HEK293T (cell line): Measurements from ENCODE around the gene ELOA.

Experiments
- ARNT ChIP-seq: fragments of 450-650 bp; IDR thresholded peaks from 2 replicates; pipeline ENCODE4 v1.6.1; 2017; ENCODE audit warnings: mild to moderate bottlenecking
- BHLHE40 ChIP-seq: fragments of 450-650 bp; IDR thresholded peaks from 2 replicates; pipeline ENCODE4 v1.6.1; 2016; ENCODE audit warnings: mild to moderate bottlenecking, moderate library complexity, borderline replicate concordance
- ELF4 ChIP-seq: fragments of 450-650 bp; IDR thresholded peaks from 2 replicates; pipeline ENCODE4 v1.6.1; 2017; ENCODE audit warnings: antibody characterized with exemption
- FOXA1 ChIP-seq: fragments of 450-650 bp; IDR thresholded peaks from 2 replicates; pipeline ENCODE4 v1.6.1; 2016; ENCODE audit warnings: mild to moderate bottlenecking
- FOXK2 ChIP-seq: fragments of 450-650 bp; IDR thresholded peaks from 2 replicates; pipeline ENCODE4 v1.6.1; 2016; ENCODE audit warnings: mild to moderate bottlenecking
- FOXM1 ChIP-seq: fragments of 450-650 bp; IDR thresholded peaks from 2 replicates; pipeline ENCODE4 v1.6.1; 2017; ENCODE audit warnings: mild to moderate bottlenecking, borderline replicate concordance
- HDGF ChIP-seq: fragments of 450-650 bp; IDR thresholded peaks from 2 replicates; pipeline ENCODE4 v1.6.1; 2017; ENCODE audit warnings: antibody characterized with exemption, borderline replicate concordance
- NFRKB ChIP-seq: fragments of 450-650 bp; IDR thresholded peaks from 2 replicates; pipeline ENCODE4 v1.6.1; 2016; ENCODE audit warnings: mild to moderate bottlenecking, moderate library complexity
- SP1 ChIP-seq: fragments of 450-650 bp; IDR thresholded peaks from 2 replicates; pipeline ENCODE4 v1.6.1; 2017
- SUZ12 ChIP-seq: fragments of 450-650 bp; IDR thresholded peaks from 2 replicates; pipeline ENCODE4 v1.6.1; 2016; ENCODE audit warnings: mild to moderate bottlenecking
- TARDBP ChIP-seq: fragments of 450-650 bp; IDR thresholded peaks from 2 replicates; pipeline ENCODE4 v1.6.1; 2016
- ZNF384 ChIP-seq: fragments of 450-650 bp; IDR thresholded peaks from 2 replicates; pipeline ENCODE4 v1.6.1; 2016

- TF ChIP-seq FOXA1 = no peak
- TF ChIP-seq SP1 = no peak
- no peak for TF ChIP-seq FOXM1
- TF ChIP-seq ELF4 = no peak
- no peak for TF ChIP-seq ZNF384
- TF ChIP-seq NFRKB = no peak
- no peak for TF ChIP-seq SUZ12
- no peak for TF ChIP-seq ARNT
- TF ChIP-seq TARDBP = no peak
- no peak for TF ChIP-seq HDGF
- no peak for TF ChIP-seq FOXK2
- no peak for TF ChIP-seq BHLHE40
Measured at GRCh38 chr1:23791516-23792047, 48.3 kb downstream of the ELOA start.
